Measurements from ENCODE around the gene DHX15. TPM values are rescaled to one million over a fixed set of nuclear protein-coding genes. Genes with fewer than 3 reads are reported as not detected.

The DHX15 gene
- total RNA-seq, 1 donor from 2014 or later = 130 TPM

- H3K4me1 Mint-ChIP-seq (ENCODE audit: low read depth, unreplicated experiment) = peaks cover 33% of the 10 kb centered on the region
- no peaks in the 10 kb centered on the region for H3K27me3 Mint-ChIP-seq (ENCODE audit: low read depth, unreplicated experiment)
- H2AFZ ChIP-seq (ENCODE audit: low read depth, low read length) = no peak overlapping the region
Measured at GRCh38 chr4:24559032-24559821, 25.1 kb downstream of the DHX15 start.

DNA sequence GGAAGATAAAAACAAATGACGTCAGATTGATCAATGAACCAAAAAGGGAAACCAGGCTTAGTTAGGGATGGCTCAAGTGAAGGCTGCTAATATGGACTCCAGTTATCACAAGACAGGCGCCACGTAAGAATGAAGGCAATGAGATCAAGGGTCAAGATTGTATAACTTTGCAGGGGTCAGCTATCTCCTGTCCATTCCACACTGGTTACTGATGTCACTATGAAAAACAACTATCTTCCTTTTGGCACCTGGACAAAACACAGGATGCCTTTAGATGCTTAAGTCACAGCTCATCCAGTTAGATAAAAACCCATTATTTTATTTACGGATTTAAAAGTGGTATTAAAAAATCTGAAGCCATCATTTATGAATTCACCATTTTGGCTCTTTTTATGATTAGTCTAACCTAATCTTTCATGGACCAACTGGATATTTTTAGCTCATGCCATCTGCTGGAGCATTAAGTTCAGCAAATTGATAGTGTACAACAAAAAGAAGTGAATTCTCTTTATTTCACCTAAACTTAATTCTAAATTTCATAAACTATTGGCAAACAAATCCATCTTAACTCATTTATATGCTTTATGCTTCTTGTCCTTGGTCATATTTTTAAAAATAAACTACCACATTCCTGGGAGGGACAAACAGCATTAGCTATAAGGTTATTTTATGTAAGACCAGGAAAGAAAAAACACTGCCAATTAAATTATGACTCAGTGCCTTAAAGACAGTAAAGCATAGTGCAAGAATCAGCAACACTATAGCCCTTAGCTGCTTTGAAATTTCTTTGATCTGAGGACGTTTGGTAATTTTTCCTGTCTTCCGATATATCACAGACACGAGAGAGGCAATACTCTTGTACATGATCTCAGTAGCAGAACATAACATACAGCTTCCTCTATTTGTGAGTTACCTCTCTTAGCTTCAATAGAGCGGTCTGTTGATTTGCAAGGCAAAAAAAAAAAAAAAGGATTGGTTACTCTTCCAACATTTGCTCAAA is 27.0 kb downstream of the DHX15 start:
- Histone ChIP-seq H3K9me3 (ENCODE audit: insufficient read depth, low read depth, low read length) (no peaks in the 10 kb centered on the region), H3K4me3 (ENCODE audit: insufficient read depth, low read depth, low read length) (no peak overlapping the region), H4K20me1 (ENCODE audit: insufficient read depth, low read length) (peaks cover 86% of the 10 kb centered on the region), H3K27ac (ENCODE audit: low read depth, low read length) (no peak overlapping the region), H2AFZ (ENCODE audit: low read depth, low read length) (no peak overlapping the region), H3K4me2 (ENCODE audit: low read length) (peak overlapping the region; percentile 34), H3K4me1 (ENCODE audit: insufficient read depth, low read length) (peaks cover 38% of the 10 kb centered on the region), H3K36me3 (ENCODE audit: insufficient read depth, low read length) (peaks cover 23% of the 10 kb centered on the region), H3K79me2 (ENCODE audit: insufficient read depth, low read length) (peaks cover 100% of the 10 kb centered on the region), H3K27me3 (ENCODE audit: insufficient read depth, low read length) (no peaks in the 10 kb centered on the region), H3K9ac (ENCODE audit: low read length) (no peak overlapping the region)
- H3K4me1 Mint-ChIP-seq (ENCODE audit: low read depth, unreplicated experiment) = peaks cover 33% of the 10 kb centered on the region
- no peaks in the 10 kb centered on the region for H3K27me3 Mint-ChIP-seq (ENCODE audit: low read depth, unreplicated experiment)
- no peaks in the 10 kb centered on the region for H3K9me3 Mint-ChIP-seq (ENCODE audit: unreplicated experiment)
- peak overlapping the region; percentile 66 for H3K27ac Mint-ChIP-seq (ENCODE audit: unreplicated experiment)
- TF ChIP-seq EZH2 (IDR thresholded peaks at IDR 0.05; ENCODE audit: insufficient read depth, low read length) = no peak
- TF ChIP-seq, protein P1, sequence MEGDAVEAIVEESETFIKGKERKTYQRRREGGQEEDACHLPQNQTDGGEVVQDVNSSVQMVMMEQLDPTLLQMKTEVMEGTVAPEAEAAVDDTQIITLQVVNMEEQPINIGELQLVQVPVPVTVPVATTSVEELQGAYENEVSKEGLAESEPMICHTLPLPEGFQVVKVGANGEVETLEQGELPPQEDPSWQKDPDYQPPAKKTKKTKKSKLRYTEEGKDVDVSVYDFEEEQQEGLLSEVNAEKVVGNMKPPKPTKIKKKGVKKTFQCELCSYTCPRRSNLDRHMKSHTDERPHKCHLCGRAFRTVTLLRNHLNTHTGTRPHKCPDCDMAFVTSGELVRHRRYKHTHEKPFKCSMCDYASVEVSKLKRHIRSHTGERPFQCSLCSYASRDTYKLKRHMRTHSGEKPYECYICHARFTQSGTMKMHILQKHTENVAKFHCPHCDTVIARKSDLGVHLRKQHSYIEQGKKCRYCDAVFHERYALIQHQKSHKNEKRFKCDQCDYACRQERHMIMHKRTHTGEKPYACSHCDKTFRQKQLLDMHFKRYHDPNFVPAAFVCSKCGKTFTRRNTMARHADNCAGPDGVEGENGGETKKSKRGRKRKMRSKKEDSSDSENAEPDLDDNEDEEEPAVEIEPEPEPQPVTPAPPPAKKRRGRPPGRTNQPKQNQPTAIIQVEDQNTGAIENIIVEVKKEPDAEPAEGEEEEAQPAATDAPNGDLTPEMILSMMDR (IDR thresholded peaks at IDR 0.05; ENCODE audit: insufficient read depth, low read depth, low read length) = no peak
- peaks cover 2% of the 10 kb centered on the region for H3K36me3 Mint-ChIP-seq (ENCODE audit: low read depth, unreplicated experiment)
- FAIRE-seq (peak; percentile 17), DNase-seq (ENCODE audit: low read depth) (peak; percentile 38)
- H3K4me3 Mint-ChIP-seq (ENCODE audit: unreplicated experiment) = no peak overlapping the region

More at GRCh38 chr4:24559032-24559821, 25.1 kb downstream of the DHX15 start:
- H3K36me3 Mint-ChIP-seq (ENCODE audit: low read depth, unreplicated experiment) = peaks cover 2% of the 10 kb centered on the region
- Histone ChIP-seq H3K27me3 (ENCODE audit: insufficient read depth, low read length) (no peaks in the 10 kb centered on the region), H3K9me3 (ENCODE audit: insufficient read depth, low read depth, low read length) (no peaks in the 10 kb centered on the region), H3K27ac (ENCODE audit: low read depth, low read length) (no peak overlapping the region), H3K4me3 (ENCODE audit: insufficient read depth, low read depth, low read length) (no peak overlapping the region), H3K9ac (ENCODE audit: low read length) (no peak overlapping the region), H3K4me2 (ENCODE audit: low read length) (peak overlapping the region; percentile 23), H3K4me1 (ENCODE audit: insufficient read depth, low read length) (peaks cover 38% of the 10 kb centered on the region), H3K36me3 (ENCODE audit: insufficient read depth, low read length) (peaks cover 17% of the 10 kb centered on the region), H4K20me1 (ENCODE audit: insufficient read depth, low read length) (peaks cover 91% of the 10 kb centered on the region), H3K79me2 (ENCODE audit: insufficient read depth, low read length) (peaks cover 100% of the 10 kb centered on the region)
- FAIRE-seq (no peak), DNase-seq (ENCODE audit: low read depth) (peak; percentile 33)
- H3K4me3 Mint-ChIP-seq (ENCODE audit: unreplicated experiment) = peak overlapping the region; percentile 60
- no peaks in the 10 kb centered on the region for H3K9me3 Mint-ChIP-seq (ENCODE audit: unreplicated experiment)
- peak overlapping the region; percentile 66 for H3K27ac Mint-ChIP-seq (ENCODE audit: unreplicated experiment)
- TF ChIP-seq, protein P1 (IDR thresholded peaks at IDR 0.05; ENCODE audit: insufficient read depth, low read depth, low read length) = no peak
- TF ChIP-seq EZH2 (IDR thresholded peaks at IDR 0.05; ENCODE audit: insufficient read depth, low read length) = no peak

Data from astrocyte (in vitro differentiated cells and primary cell).